ENCODE data around the gene SETDB2. TPM values are rescaled to one million over a fixed set of nuclear protein-coding genes. Genes with fewer than 3 reads are reported as not detected.
A peak's percentile ranks its signal among the peaks of the same experiment; 100 is the strongest.

The SETDB2 gene
- total RNA-seq, 1 donor from 2014 or later: 18.1 TPM

- DNase-seq: no peak
- Histone ChIP-seq H3K27ac (no peak overlapping the region), H3K4me1 (no peaks in the 10 kb centered on the region), H3K9me3 (no peaks in the 10 kb centered on the region), H3K27me3 (no peaks in the 10 kb centered on the region), H3K36me3 (peaks cover 58% of the 10 kb centered on the region), H3K4me3 (no peak overlapping the region)
- TF ChIP-seq CTCF (IDR thresholded peaks at IDR 0.05): no peak
- ATAC-seq: peak; percentile 72
- intact Hi-C loops (cut with DNase I): no loop called here
These were observed 80.8 kb downstream of the SETDB2 start for GRCh38 chr13:49524740-49525501.

GRCh38 chr13:49527123-49527522 is 83.0 kb downstream of the SETDB2 start:
- TF ChIP-seq CTCF (IDR thresholded peaks at IDR 0.05): no peak
- ATAC-seq: peak; percentile 35
- Histone ChIP-seq H3K4me3 (no peak overlapping the region), H3K9me3 (no peaks in the 10 kb centered on the region), H3K36me3 (peaks cover 36% of the 10 kb centered on the region), H3K27ac (no peak overlapping the region), H3K27me3 (no peaks in the 10 kb centered on the region), H3K4me1 (no peaks in the 10 kb centered on the region)
- intact Hi-C loops (cut with DNase I): no loop called here
- DNase-seq: no peak

- H3K4me3 ChIP-seq: no peak overlapping the region
- no peak for TF ChIP-seq CTCF (IDR thresholded peaks at IDR 0.05)
- no peak overlapping the region for H3K27ac ChIP-seq
- DNase-seq: no peak
- H3K9me3 ChIP-seq: no peaks in the 10 kb centered on the region
- peaks cover 26% of the 10 kb centered on the region for H3K36me3 ChIP-seq
- ATAC-seq: no peak
- no peaks in the 10 kb centered on the region for H3K27me3 ChIP-seq
- intact Hi-C loops (cut with DNase I): no loop called here
- no peaks in the 10 kb centered on the region for H3K4me1 ChIP-seq
These were observed 84.1 kb downstream of the SETDB2 start for GRCh38 chr13:49528161-49528560.

- Histone ChIP-seq H3K9me3 (no peaks in the 10 kb centered on the region), H3K27me3 (no peaks in the 10 kb centered on the region), H3K36me3 (peaks cover 18% of the 10 kb centered on the region), H3K4me1 (no peaks in the 10 kb centered on the region), H3K4me3 (no peak overlapping the region), H3K27ac (no peak overlapping the region)
- TF ChIP-seq CTCF (IDR thresholded peaks at IDR 0.05): no peak
- intact Hi-C loops (cut with DNase I): no loop called here
- peak; percentile 58 for ATAC-seq
- no peak for DNase-seq
These were observed 86.4 kb downstream of the SETDB2 start for GRCh38 chr13:49530457-49530856.

- Histone ChIP-seq H3K4me3 (no peak overlapping the region), H3K9me3 (no peaks in the 10 kb centered on the region), H3K36me3 (peaks cover 7% of the 10 kb centered on the region), H3K27me3 (no peaks in the 10 kb centered on the region), H3K4me1 (no peaks in the 10 kb centered on the region), H3K27ac (no peak overlapping the region)
- no peak for ATAC-seq
- intact Hi-C loops (cut with DNase I): no loop called here
- DNase-seq: no peak
- TF ChIP-seq CTCF (IDR thresholded peaks at IDR 0.05): no peak
These were observed 88.5 kb downstream of the SETDB2 start for GRCh38 chr13:49532593-49532992.
